T-cell (primary cell): ENCODE results near the gene COG6. TPM values are rescaled to one million over a fixed set of nuclear protein-coding genes. Genes with fewer than 3 reads are reported as not detected.

Experiments
- ATAC-seq, 4 experiments: fragments of 200-7000 bp in 3 of 4; fragments of 150-1000 bp in 1 of 4; cut with Tn5 transposase; replicated peaks in 1 of 4; 1 replicate in 3 of 4; 2 replicates in 1 of 4; pipeline ENCODE4 v1.10.0; 2021; ENCODE audit warnings: moderate library complexity in 3 of 4, mild to moderate bottlenecking in 2 of 4, moderate number of reproducible peaks in 1 of 4
- CTCF ChIA-PET, 2 donors: fragments of 300-600 bp; sonication (Branson Sonifier 250); formaldehyde crosslinking; loops; one replicate each; lab custom pipeline; 2022; ENCODE audit warnings: antibody characterized with exemption in 2 of 2; lab: Charles Lee
- POLR2A ChIA-PET, 2 donors: fragments of 300-600 bp; sonication (Branson Sonifier 250); formaldehyde crosslinking; loops; one replicate each; lab custom pipeline; 2022; ENCODE audit warnings: antibody characterized with exemption in 2 of 2; lab: Charles Lee
- DNase-seq, 35 experiments: peaks; one replicate each; pipeline versions ENCODE4 v3.0.0 to v3.0.0-alpha.2; 2013 to 2023
- H3K27ac ChIP-seq: one replicate; pipeline ENCODE4 v1.5.1; 2013; ENCODE audit warnings: low read length
- H3K27me3 ChIP-seq, 2 experiments: replicated peaks in 1 of 2; 1 replicate in 1 of 2; 2 replicates in 1 of 2; pipeline versions ENCODE4 v1.6.1 to v1.7.0; 2013; ENCODE audit warnings: low read length in 1 of 2, mixed read lengths in 1 of 2; ENCODE audit not compliant: control insufficient read depth in 2 of 2, insufficient read depth in 2 of 2; ENCODE audit errors: extremely low read depth in 1 of 2
- H3K36me3 ChIP-seq, 2 donors: 1 replicate in 1 of 2; 2 replicates in 1 of 2; pipeline versions ENCODE4 v1.6.1 to v1.7.0; 2013; ENCODE audit warnings: low read length in 1 of 2; ENCODE audit not compliant: control insufficient read depth in 2 of 2, insufficient read depth in 1 of 2; ENCODE audit errors: extremely low read depth in 1 of 2
- H3K4me1 ChIP-seq, 2 experiments: 1 replicate in 1 of 2; 2 replicates in 1 of 2; pipeline versions ENCODE4 v1.6.1 to v1.7.0; 2013; ENCODE audit warnings: low read length in 2 of 2, mixed read lengths in 1 of 2; ENCODE audit not compliant: insufficient read depth in 2 of 2, control insufficient read depth in 1 of 2; ENCODE audit errors: extremely low read depth in 1 of 2
- H3K4me3 ChIP-seq, 2 donors: 1 replicate in 1 of 2; 2 replicates in 1 of 2; pipeline versions ENCODE4 v1.5.1 to v1.7.0; 2013; ENCODE audit warnings: mild to moderate bottlenecking in 2 of 2, low read length in 1 of 2, moderate library complexity in 1 of 2; ENCODE audit not compliant: control insufficient read depth in 1 of 2; ENCODE audit errors: extremely low read depth in 1 of 2
- H3K9me3 ChIP-seq: 2 replicates; pipeline ENCODE4 v1.7.0; 2013
- H3K27ac Mint-ChIP-seq, 2 donors: one replicate each; pipeline ENCODE4 v1.8.0; 2020 to 2021; ENCODE audit warnings: mild to moderate bottlenecking in 2 of 2, mixed read lengths in 2 of 2
- H3K27me3 Mint-ChIP-seq, 2 donors: one replicate each; pipeline ENCODE4 v1.8.0; 2021 to 2022; ENCODE audit warnings: mixed read lengths in 2 of 2
- H3K36me3 Mint-ChIP-seq: one replicate; pipeline ENCODE4 v1.8.0; 2021; ENCODE audit warnings: mixed read lengths
- H3K4me1 Mint-ChIP-seq, 3 donors: one replicate each; pipeline ENCODE4 v1.8.0; 2020 to 2022; ENCODE audit warnings: mixed read lengths in 3 of 3, mild to moderate bottlenecking in 1 of 3
- H3K4me3 Mint-ChIP-seq, 3 donors: one replicate each; pipeline ENCODE4 v1.8.0; 2020 to 2022; ENCODE audit warnings: mild to moderate bottlenecking in 3 of 3, mixed read lengths in 3 of 3, moderate library complexity in 3 of 3
- H3K9me3 Mint-ChIP-seq, 3 donors: one replicate each; pipeline ENCODE4 v1.8.0; 2020 to 2022; ENCODE audit warnings: mixed read lengths in 3 of 3
- WGBS: methylation state at CpG from one replicate; pipeline ENCODE4 v1.1.5; 2013; ENCODE audit warnings: missing lambda C conversion rate; ENCODE audit not compliant: insufficient coverage; 5-methylcytosine and 5-hydroxymethylcytosine counted together
- total RNA-seq, 35 experiments: library from RNA in 6 of 35; stranded (reverse) in 6 of 35; fragments of 120-200 nt in 1 of 35; gene quantifications; one replicate each; pipeline versions ENCODE4 v1.2.1 to v1.2.4 and lab custom pipeline; 2013 to 2026

The COG6 gene
- total RNA-seq, 5 donors from 2014 or later (not counting 1 experiment from before 2014, with no cell fraction given), result 28.4 to 31.7 (median 30.7) TPM

GRCh38 chr13:39641645-39642044 is 13.8 kb upstream of the COG6 start:
- Mint-ChIP-seq H3K27ac (no peak overlapping the region), H3K36me3 (no peaks in the 10 kb centered on the region), H3K4me1 (no peaks in the 10 kb centered on the region), H3K9me3 (peaks cover 0 to 4% (median 0%) of the 10 kb centered on the region in 3 donors), H3K4me3 (no peak overlapping the region), H3K27me3 (peaks cover 24 to 26% of the 10 kb centered on the region in 2 donors)
- Histone ChIP-seq H3K27me3 (peaks cover 0 to 10% of the 10 kb centered on the region in 2 experiments), H3K4me1 (no peaks in the 10 kb centered on the region), H3K27ac (no peak overlapping the region), H3K4me3 (no peak overlapping the region), H3K36me3 (no peaks in the 10 kb centered on the region), H3K9me3 (no peaks in the 10 kb centered on the region)
- no peak for DNase-seq
- ChIA-PET POLR2A (no interaction called here), CTCF (no interaction called here)
- WGBS, result no CpG with 5 or more reads among the region's 1 CpG
- ATAC-seq, result no peak

- H3K9me3 ChIP-seq, result no peaks in the 10 kb centered on the region
- POLR2A ChIA-PET, result no interaction called here
- ATAC-seq (no peak), DNase-seq (no peak)
- H3K4me3 ChIP-seq, result no peak overlapping the region
- H3K4me3 Mint-ChIP-seq, result no peak overlapping the region
- no peaks in the 10 kb centered on the region for H3K36me3 ChIP-seq
- H3K4me1 ChIP-seq, result no peaks in the 10 kb centered on the region
- H3K27me3 ChIP-seq, result no peaks in the 10 kb centered on the region
- H3K4me1 Mint-ChIP-seq, result no peaks in the 10 kb centered on the region
- H3K9me3 Mint-ChIP-seq, result no peaks in the 10 kb centered on the region
- H3K27ac Mint-ChIP-seq, result no peak overlapping the region
- 80% methylated on average over 1 of the region's 4 CpGs for whole genome bisulfite sequencing
- CTCF ChIA-PET, result interaction anchor here in 1 of 2 donors (1.7 kb wide), 1 partner anchor 34 kb away, joined by 3 read pairs; no protein-coding TSS in a partner anchor
- no peak overlapping the region for H3K27ac ChIP-seq
- H3K36me3 Mint-ChIP-seq, result no peaks in the 10 kb centered on the region
- peaks cover 6 to 7% of the 10 kb centered on the region in 2 donors for H3K27me3 Mint-ChIP-seq
These were observed 9.3 kb upstream of the COG6 start for GRCh38 chr13:39646122-39646521.

GRCh38 chr13:39655041-39655568 is 357 bp upstream of the COG6 start:
- 0% methylated on average over 1 of the region's 2 CpGs for WGBS
- H3K36me3 Mint-ChIP-seq, result peaks cover 7% of the 10 kb centered on the region
- H3K4me3 Mint-ChIP-seq, result peak overlapping the region; percentile 91 to 98 (median 96)
- peaks cover 4 to 6% of the 10 kb centered on the region in 2 donors for H3K27me3 Mint-ChIP-seq
- CTCF ChIA-PET, result interaction anchor here in 1 of 2 donors (0.6 kb wide), 1 partner anchor 43 kb away, joined by 3 read pairs; no protein-coding TSS in a partner anchor
- Histone ChIP-seq H3K36me3 (no peaks in the 10 kb centered on the region), H3K4me3 (peak overlapping the region; percentile 96 to 98), H3K4me1 (peaks cover 10 to 12% of the 10 kb centered on the region in 2 experiments), H3K27me3 (peaks cover 0 to 2% of the 10 kb centered on the region in 2 experiments), H3K27ac (peak overlapping the region; percentile 64), H3K9me3 (no peaks in the 10 kb centered on the region)
- POLR2A ChIA-PET, result interaction anchor here in 1 of 2 donors (0.5 to 0.6 kb wide), 3 partner anchors 600 to 1072 kb away, joined by 3 to 5 read pairs (median 3); no protein-coding TSS in a partner anchor
- peaks cover 37 to 49% (median 42%) of the 10 kb centered on the region in 3 donors for H3K4me1 Mint-ChIP-seq
- DNase-seq (no peak), ATAC-seq (peak in 2 of 4 experiments; percentile 1 to 2)
- peak overlapping the region; percentile 84 to 89 for H3K27ac Mint-ChIP-seq
- H3K9me3 Mint-ChIP-seq, result peaks cover 0 to 4% (median 0%) of the 10 kb centered on the region in 3 donors

GRCh38 chr13:39656325-39656677 is 839 bp downstream of the COG6 start:
- Histone ChIP-seq H3K9me3 (no peaks in the 10 kb centered on the region), H3K4me1 (peaks cover 10 to 12% of the 10 kb centered on the region in 2 experiments), H3K4me3 (peak overlapping the region; percentile 96 to 98), H3K27me3 (peaks cover 0 to under 1% of the 10 kb centered on the region in 2 experiments), H3K36me3 (peaks cover 0 to 8% of the 10 kb centered on the region in 2 donors), H3K27ac (peak overlapping the region; percentile 64)
- Mint-ChIP-seq H3K4me1 (peaks cover 37 to 49% (median 42%) of the 10 kb centered on the region in 3 donors), H3K9me3 (peaks cover 0 to 4% (median 0%) of the 10 kb centered on the region in 3 donors), H3K36me3 (peaks cover 10% of the 10 kb centered on the region), H3K27me3 (peaks cover under 1 to 2% of the 10 kb centered on the region in 2 donors), H3K27ac (peak overlapping the region; percentile 82 to 84), H3K4me3 (peak overlapping the region; percentile 91 to 98 (median 96))
- WGBS, result 0% methylated on average over 5 of the region's 7 CpGs
- no peak for ATAC-seq
- DNase-seq, result no peak
- ChIA-PET POLR2A (no interaction called here), CTCF (interaction anchor here in 1 of 2 donors (0.6 kb wide), 1 partner anchor 1300 kb away, joined by 3 read pairs; no protein-coding TSS in a partner anchor)

GRCh38 chr13:39663508-39663907 is 8.0 kb downstream of the COG6 start:
- Histone ChIP-seq H3K27ac (no peak overlapping the region), H3K4me1 (no peaks in the 10 kb centered on the region), H3K9me3 (no peaks in the 10 kb centered on the region), H3K27me3 (no peaks in the 10 kb centered on the region), H3K36me3 (peaks cover 0 to 38% of the 10 kb centered on the region in 2 donors), H3K4me3 (no peak overlapping the region)
- no CpG with 5 or more reads among the region's 1 CpG for WGBS
- no peak overlapping the region for H3K4me3 Mint-ChIP-seq
- ATAC-seq (no peak), DNase-seq (no peak)
- H3K27me3 Mint-ChIP-seq, result no peaks in the 10 kb centered on the region
- H3K4me1 Mint-ChIP-seq, result peaks cover 12 to 13% (median 12%) of the 10 kb centered on the region in 3 donors
- ChIA-PET POLR2A (interaction anchor here (0.6 to 0.7 kb wide), 2 partner anchors 14 to 30 kb away, joined by 4 to 8 read pairs; no protein-coding TSS in a partner anchor), CTCF (interaction anchor here in 1 of 2 donors (0.6 kb wide), 1 partner anchor 1019 kb away, joined by 3 read pairs; no protein-coding TSS in a partner anchor)
- H3K27ac Mint-ChIP-seq, result no peak overlapping the region
- H3K9me3 Mint-ChIP-seq, result no peaks in the 10 kb centered on the region
- peaks cover 31% of the 10 kb centered on the region for H3K36me3 Mint-ChIP-seq

- Histone ChIP-seq H3K4me3 (no peak overlapping the region), H3K36me3 (peaks cover 0 to 40% of the 10 kb centered on the region in 2 donors), H3K4me1 (no peaks in the 10 kb centered on the region), H3K27ac (no peak overlapping the region), H3K9me3 (no peaks in the 10 kb centered on the region), H3K27me3 (no peaks in the 10 kb centered on the region)
- ATAC-seq (no peak), DNase-seq (no peak)
- WGBS, result no CpG with 5 or more reads among the region's 2 CpGs
- Mint-ChIP-seq H3K4me3 (no peak overlapping the region), H3K4me1 (peaks cover 7 to 10% (median 9%) of the 10 kb centered on the region in 3 donors), H3K9me3 (no peaks in the 10 kb centered on the region), H3K27me3 (no peaks in the 10 kb centered on the region), H3K36me3 (peaks cover 31% of the 10 kb centered on the region), H3K27ac (no peak overlapping the region)
- POLR2A ChIA-PET, result interaction anchor here (0.6 to 0.7 kb wide), 2 partner anchors 14 to 29 kb away, joined by 4 to 8 read pairs; no protein-coding TSS in a partner anchor
- CTCF ChIA-PET, result interaction anchor here in 1 of 2 donors (0.6 kb wide), 1 partner anchor 1019 kb away, joined by 3 read pairs; no protein-coding TSS in a partner anchor
These were observed 8.5 kb downstream of the COG6 start for GRCh38 chr13:39663958-39664357.
